Mucosa of stomach (tissue), 1 donor: Measurements from ENCODE around the gene ALG9.

ENCODE experiments used
- H3K27me3 ChIP-seq: one replicate; pipeline ENCODE4 v1.7.0; 2013; ENCODE audit warnings: mild to moderate bottlenecking, low read length; ENCODE audit not compliant: control insufficient read depth, insufficient read depth
- H3K36me3 ChIP-seq: one replicate; pipeline ENCODE4 v1.7.0; 2013; ENCODE audit warnings: low read length; ENCODE audit not compliant: control insufficient read depth, insufficient read depth
- H3K4me1 ChIP-seq: one replicate; pipeline ENCODE4 v1.7.0; 2013; ENCODE audit warnings: mild to moderate bottlenecking, low read length; ENCODE audit not compliant: control insufficient read depth, insufficient read depth
- H3K4me3 ChIP-seq: one replicate; pipeline ENCODE4 v1.7.0; 2013; ENCODE audit warnings: low read length
- H3K9ac ChIP-seq: one replicate; pipeline ENCODE4 v1.7.0; 2013; ENCODE audit warnings: mild to moderate bottlenecking, low read length, moderate library complexity
- H3K9me3 ChIP-seq: one replicate; pipeline ENCODE4 v1.7.0; 2013; ENCODE audit warnings: mild to moderate bottlenecking, low read length, moderate library complexity; ENCODE audit not compliant: control insufficient read depth
- donor health status: Pancreatic carcinoma.

ALG9 gene

GRCh38 chr11:111845276-111846028 lies 25.9 kb downstream of the ALG9 start:
- Histone ChIP-seq H3K4me1 (peaks cover 4% of the 10 kb centered on the region), H3K9me3 (no peaks in the 10 kb centered on the region), H3K9ac (no peak overlapping the region), H3K36me3 (no peaks in the 10 kb centered on the region), H3K4me3 (no peak overlapping the region), H3K27me3 (no peaks in the 10 kb centered on the region)

DNA sequence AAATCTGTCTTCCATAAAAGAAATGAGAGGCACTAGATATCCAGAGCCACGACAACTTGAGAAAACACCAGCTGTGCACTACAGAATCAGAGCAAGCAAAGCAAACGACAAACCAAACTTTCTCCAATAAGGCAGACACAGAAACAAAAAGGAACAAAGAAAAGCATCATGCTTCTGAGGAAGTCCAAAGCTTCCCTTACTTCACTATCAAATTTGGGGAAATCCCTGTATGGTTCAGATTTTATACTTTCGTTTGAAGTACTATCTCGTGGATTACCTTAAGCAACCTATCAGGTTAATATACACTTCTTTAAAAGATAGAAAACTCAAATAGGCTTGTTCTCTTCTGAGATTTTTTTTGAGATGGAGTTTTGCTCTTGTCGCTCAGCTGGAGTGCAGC lies 27.7 kb downstream of the ALG9 start:
- H3K9ac ChIP-seq: no peak overlapping the region
- H3K27me3 ChIP-seq: no peaks in the 10 kb centered on the region
- H3K4me1 ChIP-seq: peaks cover 4% of the 10 kb centered on the region
- H3K36me3 ChIP-seq: no peaks in the 10 kb centered on the region
- H3K4me3 ChIP-seq: no peak overlapping the region
- H3K9me3 ChIP-seq: no peaks in the 10 kb centered on the region

DNA sequence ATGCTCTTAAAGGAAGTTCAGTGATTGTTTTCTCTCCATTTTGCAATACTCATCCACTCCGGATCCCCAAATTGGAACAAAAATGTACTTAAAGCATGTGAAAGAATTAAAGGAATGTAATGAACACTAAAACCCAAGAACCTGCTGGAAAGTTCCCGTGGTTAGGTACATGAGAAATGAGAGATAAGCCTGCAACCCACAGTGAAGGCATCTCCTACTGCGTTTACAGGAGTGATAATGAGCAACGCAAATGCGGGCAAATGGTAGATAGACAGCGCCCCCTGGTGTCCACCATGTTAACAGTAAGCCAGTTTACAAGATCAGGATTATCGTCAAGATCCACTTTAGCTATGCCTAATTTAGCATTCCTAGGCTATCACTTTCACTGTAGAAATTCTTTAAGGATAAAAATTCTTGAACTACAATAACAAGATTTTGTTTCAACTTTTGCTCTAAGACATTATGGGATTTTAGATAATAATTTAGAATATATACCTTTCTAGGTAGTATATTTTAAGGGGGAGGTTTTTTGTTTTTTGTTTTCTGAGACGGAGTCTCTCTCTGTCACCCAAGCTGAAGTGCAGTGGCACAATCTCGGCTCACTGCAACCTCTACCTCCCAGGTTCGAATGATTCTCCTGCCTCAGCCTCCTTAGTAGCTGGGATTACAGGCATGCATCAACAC lies 29.9 kb downstream of the ALG9 start:
- Histone ChIP-seq H3K4me1 (peaks cover 4% of the 10 kb centered on the region), H3K9me3 (no peaks in the 10 kb centered on the region), H3K4me3 (no peak overlapping the region), H3K36me3 (no peaks in the 10 kb centered on the region), H3K27me3 (no peaks in the 10 kb centered on the region), H3K9ac (no peak overlapping the region)

GRCh38 chr11:111840143-111840542 lies 31.2 kb downstream of the ALG9 start:
- no peak overlapping the region for H3K9ac ChIP-seq
- H3K27me3 ChIP-seq: no peaks in the 10 kb centered on the region
- H3K36me3 ChIP-seq: no peaks in the 10 kb centered on the region

GRCh38 chr11:111838054-111838453 lies 33.3 kb downstream of the ALG9 start:
- Histone ChIP-seq H3K4me3 (no peak overlapping the region), H3K9ac (no peak overlapping the region), H3K36me3 (no peaks in the 10 kb centered on the region), H3K4me1 (peaks cover 4% of the 10 kb centered on the region), H3K27me3 (no peaks in the 10 kb centered on the region), H3K9me3 (no peaks in the 10 kb centered on the region)

More at GRCh38 chr11:111840143-111840542, 31.2 kb downstream of the ALG9 start:
- H3K4me3 ChIP-seq: no peak overlapping the region
- peaks cover 4% of the 10 kb centered on the region for H3K4me1 ChIP-seq
- H3K9me3 ChIP-seq: no peaks in the 10 kb centered on the region

GRCh38 chr11:111837366-111837891 lies 34.0 kb downstream of the ALG9 start:
- peaks cover 4% of the 10 kb centered on the region for H3K4me1 ChIP-seq
- no peaks in the 10 kb centered on the region for H3K9me3 ChIP-seq
- no peaks in the 10 kb centered on the region for H3K36me3 ChIP-seq
- H3K9ac ChIP-seq: no peak overlapping the region
- H3K27me3 ChIP-seq: no peaks in the 10 kb centered on the region
- no peak overlapping the region for H3K4me3 ChIP-seq

- Histone ChIP-seq H3K27me3 (no peaks in the 10 kb centered on the region), H3K36me3 (no peaks in the 10 kb centered on the region), H3K4me3 (no peak overlapping the region), H3K9ac (no peak overlapping the region), H3K9me3 (no peaks in the 10 kb centered on the region), H3K4me1 (peaks cover 4% of the 10 kb centered on the region)
Observed at GRCh38 chr11:111836721-111837120, 34.7 kb downstream of the ALG9 start.

GRCh38 chr11:111836162-111836561 lies 35.2 kb downstream of the ALG9 start:
- Histone ChIP-seq H3K4me3 (no peak overlapping the region), H3K9me3 (no peaks in the 10 kb centered on the region), H3K4me1 (peaks cover 1% of the 10 kb centered on the region), H3K36me3 (no peaks in the 10 kb centered on the region), H3K27me3 (no peaks in the 10 kb centered on the region), H3K9ac (no peak overlapping the region)

DNA sequence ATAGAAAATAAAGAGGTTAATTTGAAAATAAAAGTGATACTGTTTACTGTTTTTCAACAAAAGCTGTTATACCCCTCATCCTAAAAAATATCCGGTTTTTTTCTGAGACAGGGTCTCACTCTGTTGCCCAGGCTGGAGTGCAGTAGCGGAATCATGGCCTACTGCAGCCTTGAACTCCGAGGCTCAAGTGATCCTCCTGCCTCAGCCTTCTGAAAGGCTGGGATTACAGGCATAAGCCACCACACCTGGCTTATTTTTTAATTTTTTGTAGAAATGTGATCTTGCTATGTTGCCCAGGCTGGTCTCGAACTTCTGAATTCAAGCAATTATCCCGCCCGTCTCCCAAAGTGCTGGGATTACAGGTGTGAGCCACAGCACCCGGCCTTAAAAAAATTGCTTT lies 35.7 kb downstream of the ALG9 start:
- Histone ChIP-seq H3K9me3 (no peaks in the 10 kb centered on the region), H3K9ac (no peak overlapping the region), H3K4me1 (no peaks in the 10 kb centered on the region), H3K27me3 (no peaks in the 10 kb centered on the region), H3K36me3 (no peaks in the 10 kb centered on the region), H3K4me3 (no peak overlapping the region)

DNA sequence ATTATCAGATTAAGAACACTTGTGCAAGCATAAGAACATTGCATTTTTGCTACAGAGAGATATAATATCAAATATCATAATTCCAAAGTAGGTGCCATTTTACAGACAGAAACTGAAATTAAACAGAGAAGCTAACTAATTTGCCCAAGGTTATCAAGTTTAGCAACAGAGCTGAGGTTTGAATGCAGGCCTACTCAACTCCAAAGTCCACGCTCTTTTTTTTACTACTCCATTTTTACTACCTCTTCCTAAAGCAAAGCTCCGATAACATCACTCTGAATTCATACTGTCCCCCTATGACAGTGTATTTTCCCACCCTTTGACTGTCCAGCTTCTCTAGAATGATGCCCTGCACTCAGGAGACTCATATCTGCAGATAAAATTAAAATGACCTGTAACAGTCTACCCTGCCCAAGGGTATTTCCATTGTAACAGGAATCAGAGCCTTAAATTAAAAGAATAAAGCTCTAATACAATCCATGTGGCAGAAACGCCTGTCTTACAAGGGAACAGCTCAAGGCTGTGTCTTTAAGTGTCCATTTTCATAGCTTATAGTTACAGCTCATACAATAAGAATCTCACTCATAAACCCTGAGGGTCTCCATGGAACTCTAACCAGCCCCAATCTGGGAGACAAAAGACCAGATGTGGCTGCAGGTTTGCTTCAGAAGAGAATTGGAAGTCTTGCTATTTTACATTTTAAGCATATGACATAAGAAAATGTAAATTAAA lies 36.8 kb downstream of the ALG9 start:
- Histone ChIP-seq H3K4me3 (no peak overlapping the region), H3K4me1 (no peaks in the 10 kb centered on the region), H3K27me3 (no peaks in the 10 kb centered on the region), H3K9me3 (no peaks in the 10 kb centered on the region), H3K36me3 (no peaks in the 10 kb centered on the region), H3K9ac (no peak overlapping the region)

GRCh38 chr11:111833524-111833923 lies 37.9 kb downstream of the ALG9 start:
- Histone ChIP-seq H3K36me3 (no peaks in the 10 kb centered on the region), H3K27me3 (no peaks in the 10 kb centered on the region), H3K4me3 (no peak overlapping the region), H3K9ac (no peak overlapping the region), H3K9me3 (no peaks in the 10 kb centered on the region), H3K4me1 (no peaks in the 10 kb centered on the region)
